ENCODE measurements around the gene PCSK7.

The PCSK7 gene

GRCh38 chr11:117230999-117231841 lies 653 bp downstream of the PCSK7 start:
- DNase-seq, result no peak

DNA sequence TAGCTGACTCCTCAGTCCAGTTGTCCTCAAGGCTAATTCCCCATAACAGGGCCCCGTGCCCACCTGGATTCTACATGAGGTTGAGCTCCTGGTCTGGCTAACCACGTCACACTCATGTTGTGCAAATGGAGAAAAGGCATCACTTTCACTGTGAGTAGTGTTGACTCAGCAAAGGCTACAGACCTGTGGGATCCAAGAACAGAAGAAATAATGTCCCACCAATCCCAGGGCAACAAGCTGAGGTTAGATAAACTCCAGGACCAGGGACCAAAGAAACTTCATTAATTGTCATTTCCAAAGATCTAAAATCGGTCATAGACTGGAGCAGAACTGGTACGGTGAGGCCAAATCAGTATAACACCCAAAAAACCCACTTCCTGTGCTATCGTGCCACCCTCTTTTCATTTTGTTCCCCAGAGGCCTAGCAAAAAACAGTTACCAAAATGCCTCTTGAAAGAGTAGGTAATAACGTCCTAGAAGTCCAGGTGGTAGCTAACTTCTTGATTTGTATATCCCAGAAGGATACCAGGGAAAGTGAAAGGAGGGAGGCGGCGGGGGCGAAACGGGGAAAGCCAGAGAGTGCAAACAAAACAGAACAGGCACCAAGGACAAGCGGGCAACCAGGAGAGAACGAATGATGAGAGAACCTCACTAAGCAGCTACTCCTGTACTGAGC lies 1.4 kb downstream of the PCSK7 start:
- DNase-seq, result no peak

GRCh38 chr11:117229931-117230285 lies 2.0 kb downstream of the PCSK7 start:
- no peak for DNase-seq

DNA sequence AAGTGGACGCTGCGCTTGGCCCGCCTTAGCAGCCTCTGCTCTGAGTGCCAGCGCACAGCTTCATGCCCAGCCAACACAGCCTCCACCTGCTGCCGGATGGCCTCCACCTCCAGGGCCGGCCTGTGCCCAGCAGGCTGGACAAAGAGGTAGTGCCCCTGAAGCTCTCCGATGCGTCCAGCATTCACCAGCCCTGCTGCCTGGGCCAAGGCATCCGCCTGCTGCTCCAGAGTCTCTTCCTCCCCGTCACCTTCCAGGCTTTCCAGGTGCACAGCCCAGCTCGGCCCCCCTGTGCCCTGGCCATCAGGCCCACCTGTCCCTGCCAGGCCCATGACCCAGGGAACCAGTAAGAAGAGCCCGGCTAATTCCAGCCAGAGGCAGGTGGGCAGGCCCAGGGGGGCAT lies 2.5 kb downstream of the PCSK7 start:
- no peak for DNase-seq

DNA sequence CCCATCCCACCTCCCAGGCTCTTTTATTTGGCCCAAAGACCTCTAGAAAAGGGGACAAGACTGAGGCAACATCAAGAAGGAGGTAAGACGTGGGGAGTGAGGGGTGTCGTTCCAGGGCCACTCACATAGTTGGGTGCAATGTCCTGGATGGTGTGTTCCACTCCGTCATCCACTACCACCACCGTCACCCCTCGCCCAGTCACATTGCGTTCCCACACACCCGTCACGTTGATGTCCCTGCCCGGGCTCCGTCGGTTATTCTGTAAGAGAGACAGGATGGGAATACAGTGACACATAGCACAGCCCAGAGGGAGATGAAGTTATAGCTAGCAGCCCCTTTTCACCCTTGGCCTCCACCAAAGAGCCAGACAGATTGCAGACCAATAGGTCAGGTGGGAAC lies 3.8 kb downstream of the PCSK7 start:
- no peak for DNase-seq

DNA sequence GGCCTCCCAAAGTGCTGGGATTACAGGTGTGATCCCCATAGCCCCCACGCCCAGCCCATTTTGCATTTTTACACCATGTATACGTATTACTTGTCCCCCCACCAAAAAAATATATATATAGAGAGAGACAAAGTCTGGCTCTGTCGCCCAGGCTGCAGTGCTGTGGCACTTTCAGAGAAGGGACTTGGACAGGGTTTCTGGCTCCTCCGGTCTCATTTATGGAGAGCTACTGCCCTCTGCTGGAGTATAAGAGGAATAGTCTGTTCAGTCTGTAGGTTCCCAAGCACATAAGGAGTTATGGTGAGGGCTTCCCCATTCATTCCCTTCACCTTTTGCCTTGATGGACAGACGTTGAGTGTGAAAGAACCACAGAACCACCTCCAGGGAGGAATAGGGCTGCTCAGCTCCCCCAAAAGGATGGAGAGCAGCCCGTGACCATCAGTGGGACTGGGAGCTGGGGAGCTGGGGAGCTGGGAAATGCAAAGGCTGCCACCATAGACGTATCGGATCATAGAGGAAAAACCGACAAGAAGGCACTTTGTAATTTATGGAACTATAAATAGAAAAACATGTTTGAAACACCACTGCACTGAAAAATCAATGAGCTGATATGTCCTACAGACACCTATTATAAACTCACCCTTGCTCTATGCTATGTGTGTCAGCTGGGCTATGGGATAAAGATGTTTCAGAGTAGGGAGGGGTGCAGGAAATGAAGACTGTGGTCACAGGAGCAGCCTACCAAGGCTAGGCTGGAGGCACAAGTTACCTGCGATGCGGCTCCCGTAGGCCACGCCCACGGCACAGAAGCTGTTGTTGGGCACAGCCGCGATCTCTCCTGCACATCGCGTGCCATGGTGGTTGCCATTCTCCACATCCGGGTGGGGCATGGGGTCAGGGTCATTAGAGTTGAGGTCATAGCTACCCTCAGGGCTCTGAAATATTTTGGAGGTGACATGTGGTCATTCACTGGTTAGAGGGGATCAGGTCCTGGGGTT lies 5.2 kb downstream of the PCSK7 start:
- peak; percentile 92 for DNase-seq

DNA sequence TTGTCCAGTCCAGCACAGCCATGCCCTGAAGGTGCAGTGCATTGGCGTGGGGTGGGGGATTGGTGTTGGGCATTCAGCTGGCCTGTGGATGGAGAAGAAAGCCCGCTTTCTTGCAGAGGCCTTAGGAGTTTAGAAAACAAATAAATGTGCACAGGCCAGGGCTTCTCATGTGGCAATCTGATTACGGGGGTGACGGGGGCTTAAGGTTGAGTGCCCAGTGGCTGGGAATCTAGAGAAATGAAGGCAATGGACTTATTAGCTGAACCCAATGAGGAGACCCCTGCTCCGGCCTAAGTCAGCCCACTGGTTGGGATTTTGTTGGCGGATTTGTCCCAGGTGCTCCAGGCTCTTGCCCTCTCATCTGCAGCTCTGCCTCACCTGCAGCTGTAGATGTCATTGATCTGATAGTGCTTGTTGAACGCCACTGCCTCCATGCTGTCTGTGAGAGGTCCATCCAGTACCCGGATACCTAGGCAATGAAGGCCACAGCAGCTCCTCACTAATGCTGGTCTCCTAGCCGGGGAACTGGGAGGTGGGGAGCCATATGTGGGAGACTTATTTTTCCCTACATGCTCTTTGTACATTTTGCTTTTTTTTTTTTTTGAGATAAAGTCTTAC lies 6.2 kb downstream of the PCSK7 start:
- DNase-seq, result no peak

- no peak for DNase-seq
Measured at GRCh38 chr11:117223741-117224689, 7.9 kb downstream of the PCSK7 start.

- DNase-seq, result no peak
Measured at GRCh38 chr11:117222991-117223740, 8.7 kb downstream of the PCSK7 start.

DNA sequence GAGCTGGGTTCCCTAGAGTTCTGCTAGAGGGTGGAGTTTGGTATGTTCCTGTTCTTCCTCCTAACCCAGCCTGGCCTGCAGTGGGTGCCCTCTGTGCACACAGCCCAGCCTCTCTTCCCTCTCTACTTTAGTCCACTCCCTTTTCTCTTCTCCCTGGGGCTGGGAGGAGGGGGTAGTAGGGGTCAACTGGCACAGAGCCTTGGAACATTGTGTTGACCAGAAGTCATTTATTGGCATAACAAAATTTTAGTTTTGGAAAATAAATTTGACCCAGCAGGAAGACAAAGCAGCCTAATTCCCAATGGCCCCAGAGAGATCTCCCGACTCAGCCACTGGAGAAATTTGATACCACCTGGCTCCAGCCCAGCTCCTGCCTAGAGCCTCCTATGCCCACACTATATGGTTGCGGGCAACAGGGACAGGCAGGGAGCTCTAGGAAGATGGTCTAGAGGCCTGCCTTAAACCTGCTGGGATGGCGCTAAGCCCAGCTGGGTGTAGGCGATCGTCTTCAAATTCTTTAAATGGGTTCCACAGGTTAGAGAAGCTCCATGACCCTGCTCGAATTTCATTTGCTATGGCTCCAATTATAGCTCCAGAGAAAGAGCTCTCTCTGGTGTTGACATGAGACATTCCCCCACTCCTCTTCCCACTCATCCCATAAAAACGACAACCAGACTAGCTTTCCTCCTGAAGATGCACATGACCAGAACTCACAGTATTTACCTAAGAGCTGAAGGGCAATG lies 9.9 kb downstream of the PCSK7 start:
- DNase-seq, result peak; percentile 84

DNA sequence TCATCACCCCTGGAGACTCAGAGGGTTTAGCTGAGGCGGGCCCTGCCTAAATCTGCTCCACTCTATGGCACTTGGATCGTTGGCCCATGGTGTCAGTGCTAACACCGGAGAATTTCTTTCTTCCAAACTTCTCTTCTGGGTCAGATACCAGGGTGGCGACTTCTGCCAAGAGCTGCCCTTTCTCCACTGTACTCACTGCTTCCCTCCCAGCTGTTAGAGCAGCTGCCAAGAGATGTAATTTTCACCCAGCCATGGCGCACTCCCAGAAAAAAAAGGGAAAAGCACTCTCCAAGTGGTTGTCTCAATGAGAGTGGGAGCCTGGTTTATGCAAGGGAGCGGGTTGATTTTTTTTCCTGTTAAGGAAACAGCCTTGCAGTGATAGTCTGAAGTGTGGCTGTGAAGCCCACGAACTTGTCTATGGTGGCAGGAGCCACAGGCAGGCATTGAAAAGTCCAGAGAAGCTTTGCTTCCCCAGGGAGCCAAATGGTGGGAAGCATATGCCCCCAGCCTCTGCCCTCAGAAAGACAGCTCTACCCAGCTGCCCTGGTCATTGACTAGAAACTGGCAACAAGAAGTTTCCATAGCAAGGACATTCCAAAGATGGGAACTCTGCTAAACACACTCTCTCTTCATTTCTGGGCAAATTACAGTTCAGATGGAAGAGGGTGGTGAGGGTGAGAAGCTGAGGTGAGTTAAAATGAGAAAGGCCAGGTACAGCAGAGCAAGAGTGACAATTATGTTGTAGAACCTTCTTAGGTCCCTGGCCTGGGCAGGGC lies 10.7 kb downstream of the PCSK7 start:
- peak; percentile 37 for DNase-seq

- DNase-seq, result no peak
Measured at GRCh38 chr11:117220568-117220967, 11.3 kb downstream of the PCSK7 start.

DNA sequence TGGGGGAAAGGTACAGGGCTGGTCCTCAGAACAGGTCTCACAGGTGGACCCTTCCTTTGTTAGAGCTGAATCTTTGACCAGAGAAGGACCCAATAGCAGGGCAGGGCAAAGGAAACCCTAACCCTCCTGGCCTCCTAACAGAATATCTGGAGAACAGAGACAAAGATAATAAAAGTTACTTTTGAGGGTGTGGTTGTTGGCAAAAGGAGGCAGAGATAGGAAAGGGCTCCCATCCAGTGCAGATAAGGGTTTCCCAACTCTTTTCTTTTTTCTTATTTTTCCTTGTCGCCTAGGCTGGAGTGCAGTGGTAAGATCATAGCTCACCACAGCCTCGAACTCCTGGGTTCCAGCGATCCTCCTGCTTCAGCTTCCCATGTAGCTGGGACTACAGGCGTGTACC lies 11.9 kb downstream of the PCSK7 start:
- no peak for DNase-seq

GRCh38 chr11:117219455-117219854 lies 12.4 kb downstream of the PCSK7 start:
- no peak for DNase-seq

GRCh38 chr11:117219001-117219400 lies 12.9 kb downstream of the PCSK7 start:
- no peak for DNase-seq

DNA sequence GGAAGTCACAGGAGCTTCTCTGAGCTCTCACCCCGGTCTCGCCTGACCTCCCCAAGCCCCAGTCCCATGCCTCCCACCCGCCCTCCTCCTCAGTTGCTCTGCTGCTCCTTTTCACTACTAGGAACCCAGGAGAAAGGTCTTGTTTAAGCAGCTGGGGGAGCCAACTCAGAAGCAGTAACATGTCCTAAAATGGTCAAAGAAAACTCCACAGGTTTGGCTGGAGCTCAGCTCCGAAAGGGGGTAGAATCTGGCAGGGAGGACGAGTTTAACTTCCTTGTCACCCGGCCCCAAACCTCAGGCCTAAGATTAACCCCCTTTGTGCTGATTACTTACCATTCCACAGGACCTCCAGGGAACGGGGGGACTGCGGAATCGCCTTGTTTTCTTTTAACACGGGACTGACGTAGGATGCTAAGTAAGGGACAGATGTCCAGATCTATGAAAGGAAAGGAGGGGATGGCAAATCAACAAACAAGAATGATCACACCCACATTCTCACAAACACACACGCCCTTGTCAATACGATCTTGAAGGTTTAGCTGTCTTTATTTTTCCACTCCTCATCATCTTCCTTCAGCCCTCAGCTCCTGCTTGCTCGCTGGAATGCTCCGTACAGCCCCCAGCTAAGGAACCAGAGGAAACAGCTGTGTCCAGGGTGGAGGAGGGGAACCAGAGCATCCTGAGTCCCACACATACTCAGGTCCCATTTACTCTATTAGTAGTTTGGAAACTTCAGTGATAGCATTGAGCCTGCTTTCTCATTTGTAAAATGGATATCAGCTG lies 13.5 kb downstream of the PCSK7 start:
- no peak for DNase-seq

DNA sequence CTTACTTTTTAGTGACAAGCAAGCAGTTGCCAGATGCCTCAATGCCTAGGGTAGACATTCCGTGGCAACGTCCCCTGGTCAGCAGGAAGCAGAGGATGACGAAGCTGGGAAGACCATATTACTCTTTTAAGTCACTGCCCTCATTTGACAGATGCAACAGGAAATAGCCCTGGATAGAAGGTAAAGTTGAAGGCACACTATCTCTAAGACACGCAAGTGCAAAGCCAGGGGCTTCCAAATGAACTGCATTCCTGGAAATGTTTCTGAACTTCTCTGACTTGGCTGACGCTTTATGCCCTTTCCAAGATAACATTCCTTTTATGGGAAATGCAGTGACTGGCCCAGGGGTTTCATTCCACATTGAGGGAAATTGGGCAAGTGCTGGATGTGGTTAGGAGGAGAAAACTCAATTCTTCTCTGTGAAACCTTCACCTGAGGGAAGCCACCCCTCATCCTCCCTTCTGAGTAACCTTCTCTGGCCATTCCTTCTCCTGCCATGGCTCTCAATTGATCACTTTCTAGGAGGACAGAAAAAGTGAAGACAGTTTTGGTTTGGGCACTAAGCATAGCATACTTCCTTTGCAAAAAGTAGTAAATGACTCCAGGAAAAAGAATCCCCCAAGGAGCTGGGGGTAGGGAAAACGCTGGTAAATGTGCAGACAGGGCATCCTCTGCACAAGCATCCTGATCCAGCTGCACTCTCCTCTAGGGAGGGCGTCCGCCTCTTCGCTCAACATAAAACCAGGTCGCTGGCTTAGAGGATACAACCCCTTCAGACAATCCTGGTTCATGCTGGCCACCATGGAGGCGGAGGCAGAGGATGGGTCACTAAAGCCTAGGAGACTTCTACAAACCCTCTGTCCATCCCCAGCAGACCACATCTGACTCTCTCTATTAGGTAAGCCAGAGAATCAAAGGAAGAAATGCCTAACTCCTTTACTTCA lies 14.5 kb downstream of the PCSK7 start:
- no peak for DNase-seq

Measured in NCI-H2029 treated with DMSO at 0.1 percent for 48 hours (cell line).